Left lung (tissue), 10 donors: ENCODE measurements around the gene TSHZ2. TPM values are rescaled to one million over a fixed set of nuclear protein-coding genes. Genes with fewer than 3 reads are reported as not detected.

Experiments
- ATAC-seq: fragments of 200-7000 bp; cut with Tn5 transposase; one replicate; pipeline ENCODE4 v1.9.1; 2020; ENCODE audit warnings: moderate library complexity
- DNase-seq, 4 donors: peaks; one replicate each; pipeline ENCODE4 v3.0.0-alpha.2; 2013 to 2020
- H3K27ac ChIP-seq, 2 donors: fragments of 200-600 bp; sonication (generic) in 1 of 2; one replicate each; pipeline versions ENCODE4 v1.5.0 to v1.8.0; 2020 to 2021
- H3K27me3 ChIP-seq, 2 donors: fragments of 200-600 bp; sonication (generic) in 1 of 2; one replicate each; pipeline versions ENCODE4 v1.5.0 to v1.8.0; 2020 to 2021
- H3K36me3 ChIP-seq, 2 donors: fragments of 200-600 bp; sonication (generic) in 1 of 2; one replicate each; pipeline versions ENCODE4 v1.5.0 to v1.8.0; 2020 to 2021
- H3K4me1 ChIP-seq, 2 donors: fragments of 200-600 bp; one replicate each; pipeline ENCODE4 v1.8.0; 2021
- H3K4me3 ChIP-seq, 2 donors: fragments of 200-600 bp; sonication (generic) in 1 of 2; one replicate each; pipeline versions ENCODE4 v1.5.0 to v1.8.0; 2020 to 2021; ENCODE audit warnings: mild to moderate bottlenecking in 1 of 2
- H3K9me3 ChIP-seq, 2 donors: fragments of 200-600 bp; sonication (generic) in 1 of 2; one replicate each; pipeline versions ENCODE4 v1.5.0 to v1.8.0; 2020 to 2021
- intact Hi-C, 2 donors: fragments of 100-400 bp; cut with DNase I; formaldehyde crosslinking; loops; one replicate each; pipeline versions ENCODE4 v1.11.2 to v1.14.2; 2022
- polyA plus RNA-seq, 6 donors: library from polyadenylated mRNA; unstranded; fragments of 120-200 nt; gene quantifications; one replicate each; pipeline ENCODE4 v1.2.1, GENCODE V29; 2013; ENCODE audit not compliant: insufficient read length in 6 of 6
- total RNA-seq, 2 donors: library from RNA; stranded (reverse); fragmentation: NEBNext Ultra II Directional; extraction: Animal tissue kit (Norgen Biotek cat#: 25700); gene quantifications; one replicate each; pipeline ENCODE4 v1.2.1, GENCODE V29; 2021
- TF ChIP-seq, protein P1 (sequence below), 2 donors: fragments of 200-600 bp; sonication (generic) in 1 of 2; IDR thresholded peaks; one replicate each; pipeline versions ENCODE4 v1.5.0 to v1.8.0; 2021; ENCODE audit warnings: antibody characterized with exemption in 2 of 2
- donor health status: DM: no; HTN: yes; CAD: no.
- donor health status: DM: no; HTN: no; CAD: no.

The TSHZ2 gene
- total and polyA plus RNA-seq, 8 donors: 7.6 to 20.7 (median 13.9) TPM

DNA sequence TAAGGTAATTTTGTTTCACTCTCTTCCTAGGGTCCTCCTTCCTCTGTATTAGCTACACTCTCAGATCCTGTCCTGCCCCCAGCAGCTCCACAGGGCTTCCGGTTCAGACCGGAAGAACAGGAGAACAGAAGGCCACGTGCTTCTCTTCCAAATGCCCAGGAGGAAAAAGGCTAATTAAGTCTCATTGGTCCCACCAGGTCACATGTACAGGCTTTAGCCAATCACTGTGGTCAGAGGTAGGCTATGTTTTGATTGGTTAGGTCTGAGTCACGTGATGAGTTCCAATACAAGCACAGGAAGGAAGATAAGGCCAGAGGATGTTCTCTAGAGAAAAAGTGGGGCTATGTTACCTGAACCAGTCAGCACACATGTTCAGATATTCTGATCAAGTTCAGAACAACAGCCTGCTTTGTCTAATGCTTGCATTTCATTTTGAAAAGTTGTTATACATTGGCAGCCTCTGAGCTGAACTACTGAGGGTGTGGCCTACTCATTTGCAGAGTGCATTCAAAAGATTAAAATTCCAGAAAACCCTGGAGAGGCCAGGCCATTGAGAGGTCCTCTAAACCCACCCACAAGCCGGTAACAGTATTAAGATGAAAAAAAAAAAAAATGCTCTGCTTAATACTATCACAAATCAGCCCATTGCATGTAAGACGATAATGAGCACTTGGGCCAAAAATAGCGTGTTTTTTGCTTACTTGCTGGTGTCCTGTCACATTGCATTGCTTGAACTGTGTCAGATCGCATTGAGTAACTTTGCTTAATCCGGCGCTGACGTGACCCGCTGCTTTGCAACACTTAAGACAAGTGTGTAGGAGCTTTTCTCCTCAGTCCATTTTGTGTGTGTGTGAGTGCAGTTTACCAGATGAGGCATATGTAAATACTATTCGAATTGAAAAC is 170.3 kb downstream of the TSHZ2 start:
- ATAC-seq (no peak), DNase-seq (peak in 1 of 4 donors; percentile 76)
- Histone ChIP-seq H3K27me3 (no peaks in the 10 kb centered on the region), H3K9me3 (no peaks in the 10 kb centered on the region), H3K4me3 (no peak overlapping the region), H3K4me1 (no peaks in the 10 kb centered on the region), H3K36me3 (no peaks in the 10 kb centered on the region), H3K27ac (no peak overlapping the region)
- TF ChIP-seq, protein P1, sequence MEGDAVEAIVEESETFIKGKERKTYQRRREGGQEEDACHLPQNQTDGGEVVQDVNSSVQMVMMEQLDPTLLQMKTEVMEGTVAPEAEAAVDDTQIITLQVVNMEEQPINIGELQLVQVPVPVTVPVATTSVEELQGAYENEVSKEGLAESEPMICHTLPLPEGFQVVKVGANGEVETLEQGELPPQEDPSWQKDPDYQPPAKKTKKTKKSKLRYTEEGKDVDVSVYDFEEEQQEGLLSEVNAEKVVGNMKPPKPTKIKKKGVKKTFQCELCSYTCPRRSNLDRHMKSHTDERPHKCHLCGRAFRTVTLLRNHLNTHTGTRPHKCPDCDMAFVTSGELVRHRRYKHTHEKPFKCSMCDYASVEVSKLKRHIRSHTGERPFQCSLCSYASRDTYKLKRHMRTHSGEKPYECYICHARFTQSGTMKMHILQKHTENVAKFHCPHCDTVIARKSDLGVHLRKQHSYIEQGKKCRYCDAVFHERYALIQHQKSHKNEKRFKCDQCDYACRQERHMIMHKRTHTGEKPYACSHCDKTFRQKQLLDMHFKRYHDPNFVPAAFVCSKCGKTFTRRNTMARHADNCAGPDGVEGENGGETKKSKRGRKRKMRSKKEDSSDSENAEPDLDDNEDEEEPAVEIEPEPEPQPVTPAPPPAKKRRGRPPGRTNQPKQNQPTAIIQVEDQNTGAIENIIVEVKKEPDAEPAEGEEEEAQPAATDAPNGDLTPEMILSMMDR (IDR thresholded peaks at IDR 0.05): no peak
- intact Hi-C loops: no loop called here

DNA sequence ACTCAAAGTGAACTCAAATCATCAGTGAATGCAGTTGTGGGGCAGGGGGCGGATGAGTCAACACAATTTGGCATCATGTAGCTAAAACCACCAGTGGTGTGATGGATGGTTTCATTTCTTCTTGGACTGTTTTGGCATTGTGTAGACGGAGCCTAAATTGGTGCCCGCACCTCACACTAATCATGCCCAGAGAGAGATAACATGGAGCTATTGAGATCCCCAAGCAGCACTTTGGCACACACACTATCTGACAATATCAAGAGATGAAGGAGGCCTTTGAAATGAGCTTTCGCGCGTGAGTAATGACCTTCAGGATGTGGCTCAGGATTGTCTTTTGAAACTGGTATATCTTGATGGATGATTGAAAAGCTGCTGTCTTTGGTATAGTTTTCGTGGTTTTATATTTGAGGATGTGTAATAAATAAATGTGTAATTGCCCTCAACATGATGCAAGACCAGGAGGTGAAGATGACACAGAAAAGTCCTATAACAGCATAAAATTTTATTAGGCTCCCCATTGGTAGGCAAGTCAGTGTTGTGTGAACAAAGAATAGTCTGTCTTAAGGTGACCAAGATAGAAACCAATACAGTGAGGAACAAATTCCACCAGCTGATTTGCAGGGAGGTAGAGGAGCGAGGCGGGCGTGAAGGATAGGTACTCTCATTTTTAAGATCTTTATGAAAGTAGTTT is 174.2 kb downstream of the TSHZ2 start:
- H3K4me3 ChIP-seq: no peak overlapping the region
- TF ChIP-seq, protein P1 (IDR thresholded peaks at IDR 0.05): no peak
- no peak overlapping the region for H3K27ac ChIP-seq
- no peaks in the 10 kb centered on the region for H3K36me3 ChIP-seq
- no peaks in the 10 kb centered on the region for H3K27me3 ChIP-seq
- H3K4me1 ChIP-seq: peaks cover 0 to 7% of the 10 kb centered on the region in 2 donors
- DNase-seq (no peak), ATAC-seq (no peak)
- intact Hi-C loops: no loop called here
- H3K9me3 ChIP-seq: no peaks in the 10 kb centered on the region

DNA sequence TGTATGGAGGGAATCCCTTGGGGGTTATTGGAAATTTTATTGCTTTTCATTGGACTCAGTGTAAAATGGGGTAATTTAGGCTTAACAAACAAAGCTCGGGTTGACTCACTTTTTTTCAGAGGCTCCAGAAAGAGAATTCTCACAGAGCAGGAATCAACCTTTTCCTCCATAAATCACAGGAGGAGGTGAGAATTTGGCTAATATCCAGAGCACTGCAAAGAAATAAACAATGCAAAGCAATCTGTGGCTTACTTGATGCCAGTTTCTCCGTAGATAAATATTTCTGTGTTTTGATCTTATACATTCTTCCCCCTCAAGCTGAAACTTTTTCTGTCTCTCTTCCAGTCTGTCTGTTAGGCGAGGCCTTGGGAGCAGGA is 176.6 kb downstream of the TSHZ2 start:
- no peak overlapping the region for H3K27ac ChIP-seq
- TF ChIP-seq, protein P1 (IDR thresholded peaks at IDR 0.05): no peak
- ATAC-seq (no peak), DNase-seq (no peak)
- peaks cover 0 to 7% of the 10 kb centered on the region in 2 donors for H3K4me1 ChIP-seq
- intact Hi-C loops: no loop called here
- no peaks in the 10 kb centered on the region for H3K36me3 ChIP-seq
- H3K4me3 ChIP-seq: no peak overlapping the region
- no peaks in the 10 kb centered on the region for H3K27me3 ChIP-seq
- H3K9me3 ChIP-seq: no peaks in the 10 kb centered on the region

DNA sequence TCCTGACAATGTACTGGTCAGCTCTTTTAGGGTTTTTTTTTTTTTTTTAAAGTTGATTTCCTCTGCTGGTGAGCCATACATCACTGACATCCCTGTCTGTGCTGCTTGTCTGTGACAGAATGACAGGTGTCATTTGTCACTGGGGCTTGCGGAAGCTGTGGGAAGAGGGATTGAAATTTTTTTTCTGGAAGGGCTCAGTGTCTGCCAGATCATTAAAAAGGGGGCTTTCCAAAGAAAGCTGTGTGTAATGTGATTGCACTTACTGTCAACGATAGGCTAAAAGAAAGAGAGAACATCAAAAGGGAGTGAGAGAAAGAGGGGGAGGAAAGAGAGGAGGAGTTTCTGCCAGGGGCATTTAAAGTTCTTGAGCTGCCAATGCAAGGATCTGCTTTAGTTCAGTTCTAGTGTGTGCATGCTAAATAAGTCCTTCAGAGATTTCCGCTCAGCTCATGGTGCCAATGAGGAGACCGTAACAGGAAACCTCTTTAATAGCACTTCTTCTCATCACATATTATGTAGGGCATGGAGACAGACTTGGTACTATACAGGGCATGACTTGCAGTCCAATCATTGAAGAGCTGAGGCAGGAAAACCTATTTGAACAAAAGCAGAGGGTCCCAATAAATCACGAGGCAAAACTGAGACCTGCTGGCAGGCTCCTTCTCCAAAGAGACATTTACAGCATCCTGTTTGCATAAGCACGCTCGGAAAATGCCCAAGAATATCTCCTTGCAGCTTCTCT is 177.2 kb downstream of the TSHZ2 start:
- Histone ChIP-seq H3K4me3 (no peak overlapping the region), H3K36me3 (no peaks in the 10 kb centered on the region), H3K27ac (no peak overlapping the region), H3K27me3 (no peaks in the 10 kb centered on the region), H3K9me3 (no peaks in the 10 kb centered on the region), H3K4me1 (peaks cover 0 to 7% of the 10 kb centered on the region in 2 donors)
- TF ChIP-seq, protein P1 (IDR thresholded peaks at IDR 0.05): no peak
- intact Hi-C loops: no loop called here
- ATAC-seq (no peak), DNase-seq (peak in 2 of 4 donors; percentile 33 to 42)

DNA sequence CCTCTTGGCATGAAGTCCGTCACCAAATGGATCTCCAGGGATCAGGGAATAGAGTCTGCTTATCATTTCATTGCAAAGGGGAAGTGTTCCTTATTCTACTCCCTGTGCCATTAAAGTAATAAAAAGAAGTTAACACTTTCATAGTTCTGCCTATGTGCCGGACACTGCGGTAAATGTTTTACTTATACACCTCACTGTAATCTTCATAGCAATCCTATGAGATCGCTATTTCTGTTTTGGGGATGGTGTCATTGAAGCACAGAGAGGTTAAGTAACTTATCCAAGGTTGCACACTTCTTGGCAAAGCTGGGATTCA is 177.7 kb downstream of the TSHZ2 start:
- Histone ChIP-seq H3K4me3 (no peak overlapping the region), H3K4me1 (peaks cover 0 to 7% of the 10 kb centered on the region in 2 donors), H3K27ac (no peak overlapping the region), H3K27me3 (no peaks in the 10 kb centered on the region), H3K9me3 (no peaks in the 10 kb centered on the region), H3K36me3 (no peaks in the 10 kb centered on the region)
- TF ChIP-seq, protein P1 (IDR thresholded peaks at IDR 0.05): no peak
- intact Hi-C loops: no loop called here
- no peak for ATAC-seq
- no peak for DNase-seq
